GM18870 (cell line): ENCODE results near the gene SLC25A43.

Experiments
- ATAC-seq: cut with Tn5 transposase; IDR thresholded peaks from one replicate; pipeline ENCODE4 v1.9.1; 2021; ENCODE audit warnings: moderate library complexity; ENCODE audit not compliant: unreplicated experiment

Gene SLC25A43

GRCh38 chrX:119495734-119496726 is 96.9 kb downstream of the SLC25A43 start:
- no peak for ATAC-seq

- no peak for ATAC-seq
Measured at GRCh38 chrX:119497185-119497584, 98.0 kb downstream of the SLC25A43 start.

DNA sequence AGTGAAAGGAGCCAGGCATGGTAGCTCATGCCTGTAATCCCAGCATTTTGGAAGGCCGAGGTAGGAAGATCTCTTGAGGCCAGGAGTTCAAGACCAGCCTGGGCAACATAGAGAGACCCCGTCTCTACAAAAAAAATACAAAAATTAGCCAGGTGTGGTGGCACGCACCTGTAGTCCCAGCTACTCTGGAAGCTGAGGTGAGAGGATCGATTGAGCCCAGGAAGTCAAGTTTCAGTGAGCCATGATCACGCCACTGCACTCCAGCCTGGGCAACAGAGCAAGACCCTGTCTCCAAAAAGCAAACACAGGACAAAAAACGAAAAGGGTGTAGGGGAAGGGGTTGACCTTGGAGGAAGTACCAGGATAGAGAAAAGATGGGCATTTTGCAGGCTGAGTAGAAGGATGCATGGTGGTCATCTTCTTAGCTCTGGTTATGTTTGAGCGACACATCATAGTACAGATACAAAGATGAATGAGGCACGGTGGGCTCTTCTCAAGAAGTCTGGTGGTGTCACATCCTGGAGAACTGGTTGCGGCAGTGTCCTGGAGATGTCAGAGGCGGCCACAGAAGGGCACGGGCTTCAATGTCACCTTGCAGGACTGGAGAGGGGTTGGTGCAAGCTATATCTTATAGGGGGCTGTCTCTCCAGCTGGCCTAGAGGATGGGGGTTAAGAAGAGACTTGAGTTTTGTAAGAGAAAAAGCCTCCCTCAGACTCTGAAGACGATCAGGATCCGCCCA is 101.1 kb downstream of the SLC25A43 start:
- ATAC-seq, result no peak

GRCh38 chrX:119501511-119502148 is 102.5 kb downstream of the SLC25A43 start:
- no peak for ATAC-seq

DNA sequence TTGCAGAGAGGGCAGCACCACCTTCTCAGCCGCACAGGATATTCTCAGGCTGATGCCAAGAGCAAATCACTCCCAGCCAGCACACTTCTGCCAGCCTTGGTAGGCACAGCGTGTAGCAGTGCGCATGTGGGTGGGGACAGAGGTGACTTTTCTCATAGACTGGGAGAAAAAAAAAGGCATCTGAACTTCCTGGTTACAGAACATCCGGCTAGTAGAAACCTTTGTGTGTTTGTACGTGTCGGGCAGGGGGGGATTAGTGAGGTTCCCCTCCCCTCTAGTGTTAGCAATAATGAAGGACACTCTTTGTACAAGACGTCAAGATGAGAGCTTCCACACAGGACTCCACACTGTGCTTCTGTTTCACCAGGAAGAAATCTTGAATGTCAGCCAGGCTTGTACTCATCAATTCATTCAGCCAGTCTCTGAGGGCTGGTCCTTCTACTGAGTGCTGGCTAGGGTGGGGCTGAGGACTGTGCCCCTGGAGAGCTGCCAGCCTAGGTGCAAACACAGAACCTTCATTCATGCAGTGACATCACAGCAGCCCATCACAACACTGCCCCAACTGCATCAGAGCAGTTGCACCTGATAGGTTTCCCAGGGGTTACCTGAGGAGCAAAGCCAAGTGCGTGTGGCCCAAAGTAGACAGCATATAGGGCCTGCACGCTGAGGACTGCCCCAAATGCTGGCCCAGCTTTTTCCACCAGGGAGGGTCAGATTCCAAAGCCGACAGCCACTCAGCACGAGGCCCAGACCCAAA is 103.8 kb downstream of the SLC25A43 start:
- ATAC-seq, result no peak

DNA sequence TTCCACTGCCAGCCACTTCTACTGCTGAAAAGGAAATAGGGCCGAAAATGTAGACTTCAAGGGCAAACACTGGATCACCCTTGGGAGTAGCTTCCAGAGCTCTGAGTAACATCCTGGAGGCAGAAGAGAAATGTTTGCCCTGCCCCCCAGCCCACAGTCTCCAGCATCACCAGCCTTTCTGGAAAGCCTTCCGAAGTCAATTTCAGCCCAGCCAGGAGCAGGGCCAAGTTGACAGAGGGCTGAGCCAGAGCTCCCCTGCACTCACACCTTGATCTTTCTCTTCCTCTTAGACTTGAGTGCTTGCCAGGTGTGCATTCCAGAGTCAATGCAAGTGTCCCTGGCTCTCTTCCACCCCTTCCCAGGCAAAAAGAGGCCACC is 104.3 kb downstream of the SLC25A43 start:
- no peak for ATAC-seq
